ENCODE data around the gene TCF7L1.

GRCh38 chr2:85158559-85159273 is 25.5 kb downstream of the TCF7L1 start:
- TF ChIP-seq CTCF (IDR thresholded peaks at IDR 0.05; ENCODE audit: insufficient read depth, low read depth, low read length) (no peak), EZH2 (IDR thresholded peaks at IDR 0.05; ENCODE audit: insufficient read depth, low read length) (no peak)

Measured in astrocyte (in vitro differentiated cells and primary cell).